NCI-H187 treated with DMSO at 0.1 percent for 48 hours (cell line): ENCODE measurements around the gene UNC45B.
"Not testable (repeated sequence)": the region's sequence is repeated elsewhere in the genome, so short reads cannot be mapped to it uniquely, and the experiment has no call there.

Source experiments
- DNase-seq: peaks from one replicate; lab custom pipeline; 2025; lab: John Stamatoyannopoulos, UW

The UNC45B gene

DNA sequence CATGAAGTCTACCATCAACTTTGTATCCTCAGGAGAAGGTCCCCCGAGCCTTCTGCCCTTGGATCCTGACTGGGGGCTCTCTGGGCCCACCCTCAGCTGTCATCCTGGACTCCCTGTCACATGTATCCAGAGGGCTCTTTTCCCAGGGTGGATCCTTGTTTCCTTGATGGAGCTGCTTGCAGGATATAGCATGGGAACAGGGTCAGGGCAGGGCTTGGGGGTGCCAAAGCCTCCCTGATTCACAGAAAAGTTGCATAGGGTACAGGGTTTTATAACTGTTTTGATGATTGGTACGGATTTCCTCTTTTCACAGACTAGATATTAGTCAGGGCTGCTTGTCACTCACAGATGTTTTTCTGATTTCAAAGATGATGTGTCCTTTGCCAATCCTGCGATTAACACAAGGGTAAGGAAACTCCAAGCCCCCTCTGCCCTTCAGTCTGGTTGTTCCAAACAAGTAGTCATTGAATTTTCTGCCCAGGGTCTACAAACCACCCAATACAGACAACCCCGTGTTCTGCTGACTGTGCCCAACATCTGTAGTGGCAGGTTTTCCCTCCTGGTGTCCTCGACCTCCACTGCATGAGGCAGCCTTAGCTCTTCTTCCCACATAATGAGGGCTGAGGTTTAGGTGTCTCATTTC lies 67.1 kb downstream of the UNC45B start:
- no peak for DNase-seq

DNA sequence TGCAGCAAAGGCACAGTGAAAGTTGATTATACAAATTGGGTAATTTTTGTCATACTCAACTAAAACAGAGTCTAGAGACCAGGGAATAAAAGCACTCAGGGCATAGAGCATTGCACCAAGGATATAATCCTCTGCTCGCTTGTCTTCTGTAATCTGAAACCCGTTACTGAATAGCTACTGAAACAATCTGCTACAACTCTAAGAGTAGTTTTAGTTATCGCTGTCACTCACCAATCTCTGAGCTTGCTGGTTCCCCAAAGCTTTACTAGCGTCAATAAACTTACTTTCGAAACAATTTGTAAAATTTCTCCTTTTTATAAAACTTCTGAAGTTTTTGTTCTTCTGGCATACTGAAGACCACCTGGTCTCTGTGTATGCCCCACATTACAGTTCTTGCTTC lies 69.5 kb downstream of the UNC45B start:
- DNase-seq: no peak

DNA sequence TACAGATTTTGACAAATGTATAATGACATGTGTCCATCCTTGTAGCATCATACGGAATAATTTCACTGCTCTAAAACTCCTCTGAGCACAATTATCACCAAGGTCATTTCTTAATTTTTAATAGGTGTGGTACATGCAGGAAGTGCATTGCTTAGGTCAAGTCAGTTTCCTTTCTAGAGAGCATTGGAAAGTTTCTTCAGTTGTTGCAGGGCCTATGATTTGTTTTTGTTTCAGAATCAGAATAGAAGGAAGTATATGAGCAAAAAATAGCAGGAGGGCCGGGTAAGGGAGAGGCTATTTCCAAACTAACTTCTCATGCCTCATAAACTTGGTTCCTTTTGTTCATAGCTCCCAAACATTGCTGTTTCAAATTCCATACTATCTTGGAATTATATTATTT lies 71.3 kb downstream of the UNC45B start:
- DNase-seq: no peak

DNA sequence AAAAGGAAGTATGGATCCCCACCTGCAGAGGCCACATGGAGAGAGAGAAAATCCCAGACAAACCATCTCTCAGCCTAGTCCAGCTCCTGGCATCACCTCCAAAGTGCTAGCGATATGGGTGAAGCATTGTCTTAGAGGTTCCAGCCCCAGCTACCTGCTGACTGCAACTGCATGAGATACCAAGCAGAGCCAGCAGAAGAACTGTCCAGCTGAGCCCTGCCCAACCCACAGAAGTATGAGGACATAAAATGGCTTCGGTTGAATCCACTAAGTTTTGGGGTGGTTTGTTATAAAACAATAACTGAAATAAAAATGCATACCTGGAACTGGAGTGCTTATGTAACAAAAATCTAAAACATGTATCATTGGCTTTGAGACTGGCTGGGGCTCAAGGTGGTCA lies 74.8 kb downstream of the UNC45B start:
- DNase-seq: no peak

DNA sequence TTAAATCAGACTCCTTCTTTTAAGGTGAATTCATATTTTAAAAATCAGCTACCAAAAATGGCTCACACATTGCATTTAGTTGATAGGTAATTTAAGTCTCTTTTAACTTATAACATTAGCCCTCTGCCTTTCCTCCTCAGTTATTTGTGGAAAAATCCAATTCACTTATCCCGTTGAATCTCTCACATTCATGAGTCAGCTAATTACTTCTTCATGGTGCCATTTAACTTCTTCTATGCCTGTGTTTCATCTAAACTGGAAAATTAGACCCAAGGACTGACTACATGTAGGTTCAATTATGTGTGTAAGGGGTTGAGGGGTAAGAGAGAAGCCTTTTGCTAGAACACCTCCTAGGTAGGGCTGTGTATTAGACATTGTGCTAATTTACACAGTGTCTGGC lies 76.8 kb downstream of the UNC45B start:
- DNase-seq: no peak

DNA sequence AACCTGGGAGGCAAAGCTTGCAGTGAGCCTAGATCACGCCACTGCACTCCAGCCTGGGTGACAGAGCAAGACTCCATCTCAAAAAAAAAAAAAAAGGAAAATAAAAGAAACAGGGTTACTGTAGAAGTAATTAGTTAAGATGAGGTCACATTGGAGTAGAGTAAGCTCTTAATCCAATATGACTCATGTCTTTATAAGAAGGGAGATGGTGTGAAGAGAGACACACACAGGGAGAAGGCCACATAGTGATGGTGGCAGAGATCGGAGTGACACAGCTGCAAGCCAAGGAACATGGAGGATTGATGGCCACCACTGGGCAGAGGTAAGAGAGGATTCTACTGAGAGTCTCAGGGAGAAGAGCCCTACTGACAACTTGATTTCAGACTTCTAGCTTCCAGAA lies 79.9 kb downstream of the UNC45B start:
- no peak for DNase-seq

DNA sequence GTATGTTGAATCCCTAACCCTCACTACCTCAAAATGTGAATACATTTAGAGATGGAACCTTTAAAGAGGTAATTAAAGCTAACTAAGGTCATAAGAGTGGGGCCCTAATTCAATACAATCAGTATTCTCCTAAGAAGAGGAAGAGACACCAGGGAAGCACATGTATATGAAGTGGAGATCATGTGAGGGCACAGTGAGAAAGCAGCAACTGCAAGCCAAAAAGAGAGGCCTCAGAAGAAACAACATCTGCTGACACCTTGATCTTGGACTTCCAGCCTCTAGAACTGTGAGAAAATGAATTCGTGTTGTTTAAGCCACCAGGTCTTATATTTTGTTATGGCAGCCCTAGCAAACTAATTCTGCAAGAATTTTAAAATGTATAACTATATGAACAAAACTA lies 82.0 kb downstream of the UNC45B start:
- no peak for DNase-seq

DNA sequence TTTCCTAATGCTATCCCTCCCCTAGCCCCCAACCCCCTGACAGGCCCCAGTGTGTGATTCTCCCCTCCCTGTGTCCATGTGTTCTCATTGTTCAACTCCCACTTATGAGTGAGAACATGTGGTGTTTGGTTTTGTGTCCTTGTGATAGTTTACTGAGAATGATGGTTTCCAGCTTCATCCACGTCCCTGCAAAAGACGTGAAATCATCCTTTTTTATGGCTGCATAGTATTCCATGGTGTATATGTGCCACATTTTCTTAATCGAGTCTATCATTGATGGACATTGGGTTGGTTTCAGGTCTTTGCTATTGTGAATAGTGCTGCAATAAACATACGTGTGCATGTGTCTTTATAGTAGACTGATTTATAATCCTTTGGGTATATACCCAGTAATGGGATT lies 86.7 kb downstream of the UNC45B start:
- not testable (repeated sequence) for DNase-seq

DNA sequence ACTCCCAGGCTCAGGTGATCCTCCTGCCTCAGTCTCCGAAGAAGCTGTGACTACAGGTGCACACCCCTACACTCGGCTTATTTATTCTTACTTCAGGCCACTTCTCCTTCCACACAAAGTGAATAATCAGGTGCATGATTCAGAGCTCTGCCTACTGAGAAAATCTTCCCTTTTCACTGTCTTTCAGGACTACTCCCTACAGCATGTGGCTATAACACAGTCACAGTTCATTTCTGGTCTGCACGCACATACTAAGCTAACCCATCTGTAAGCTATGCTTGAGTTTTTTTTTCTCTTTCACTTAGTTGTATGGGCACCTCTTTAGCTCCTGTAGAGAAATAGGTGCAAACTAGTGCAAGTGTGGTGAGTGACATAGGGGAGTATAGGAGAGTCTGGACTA lies 87.7 kb downstream of the UNC45B start:
- no peak for DNase-seq

DNA sequence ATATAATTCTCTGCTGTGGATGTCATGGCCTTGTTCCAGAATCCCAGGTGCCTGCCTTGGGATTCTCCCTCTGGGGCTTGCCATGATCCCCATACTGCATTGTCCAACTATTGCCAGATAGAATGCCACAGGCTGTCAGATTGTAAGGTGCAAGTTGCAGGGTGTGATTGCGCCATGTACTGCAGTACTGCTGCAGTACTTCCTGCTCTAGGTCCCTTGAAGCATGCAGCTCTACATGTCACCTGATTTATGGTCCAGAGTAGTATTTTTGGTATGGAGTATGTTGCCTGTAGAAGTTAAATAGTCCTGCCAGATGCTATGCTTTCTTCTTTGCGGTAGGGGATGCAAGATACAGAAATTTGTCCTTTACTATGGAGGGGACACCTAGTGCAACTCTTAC lies 88.3 kb downstream of the UNC45B start:
- DNase-seq: no peak

DNA sequence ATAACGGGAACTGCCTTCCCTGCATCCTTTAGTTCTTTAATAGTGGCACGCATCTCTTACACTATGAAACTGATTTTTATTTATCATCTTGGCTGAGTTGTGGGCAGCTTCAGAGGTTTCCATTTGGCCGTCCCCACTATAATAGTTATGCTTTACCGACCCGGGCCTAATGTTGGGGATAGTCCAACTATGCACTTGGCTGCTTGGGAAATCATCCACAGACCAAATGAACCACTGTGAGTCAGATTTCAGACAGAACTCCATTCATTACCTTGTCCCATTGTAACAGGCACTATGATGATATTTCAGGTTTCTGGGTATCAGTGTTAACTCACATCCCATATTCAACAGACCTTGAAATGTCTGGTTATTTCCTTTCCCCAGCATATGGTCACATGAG lies 89.2 kb downstream of the UNC45B start:
- no peak for DNase-seq

DNA sequence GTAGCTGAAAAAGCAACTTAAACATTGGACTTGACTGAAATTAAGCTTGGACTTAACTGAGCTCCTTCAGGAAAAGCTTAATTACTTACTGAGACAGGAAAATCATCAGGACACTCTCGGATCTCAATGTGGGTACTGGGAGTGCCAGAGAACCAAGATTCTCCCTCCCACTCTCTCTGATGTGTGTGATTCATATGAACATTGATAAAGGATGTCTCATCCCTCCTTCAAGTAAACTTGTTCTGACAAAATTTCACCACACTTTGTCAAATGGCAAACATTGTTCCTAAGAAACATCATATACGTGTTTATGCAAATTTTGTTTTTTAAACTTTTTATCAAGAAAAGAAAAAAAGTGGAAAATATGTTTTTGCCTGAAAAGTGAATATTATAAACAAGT lies 91.2 kb downstream of the UNC45B start:
- no peak for DNase-seq
